ENCODE data around the gene MELTF.
A peak's percentile ranks its signal among the peaks of the same experiment; 100 is the strongest.

MELTF gene

GRCh38 chr3:196991581-196992460 is 37.8 kb downstream of the MELTF start:
- no peak for DNase-seq

DNA sequence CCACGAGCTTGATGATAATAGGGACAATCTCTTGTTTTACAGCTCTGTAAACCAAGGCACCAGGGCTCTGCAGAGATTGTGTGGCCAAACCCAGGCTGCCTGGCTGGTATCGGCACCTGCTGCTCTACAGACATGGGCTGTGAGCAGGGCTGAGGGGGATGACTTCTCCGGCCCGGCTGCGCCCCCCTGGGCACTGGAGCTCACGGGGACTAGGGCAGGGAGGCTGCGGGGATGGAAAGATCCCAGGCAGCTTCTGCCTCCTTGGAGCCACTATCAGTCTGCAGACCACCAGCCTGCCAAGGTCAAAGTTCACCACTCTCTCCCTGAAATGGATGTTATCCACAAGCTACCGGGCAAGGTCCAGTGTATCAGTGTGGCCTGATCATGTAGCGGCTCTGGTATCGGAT is 39.0 kb downstream of the MELTF start:
- no peak for DNase-seq

- peak; percentile 55 for DNase-seq
These were observed 39.8 kb downstream of the MELTF start for GRCh38 chr3:196989721-196990262.

DNA sequence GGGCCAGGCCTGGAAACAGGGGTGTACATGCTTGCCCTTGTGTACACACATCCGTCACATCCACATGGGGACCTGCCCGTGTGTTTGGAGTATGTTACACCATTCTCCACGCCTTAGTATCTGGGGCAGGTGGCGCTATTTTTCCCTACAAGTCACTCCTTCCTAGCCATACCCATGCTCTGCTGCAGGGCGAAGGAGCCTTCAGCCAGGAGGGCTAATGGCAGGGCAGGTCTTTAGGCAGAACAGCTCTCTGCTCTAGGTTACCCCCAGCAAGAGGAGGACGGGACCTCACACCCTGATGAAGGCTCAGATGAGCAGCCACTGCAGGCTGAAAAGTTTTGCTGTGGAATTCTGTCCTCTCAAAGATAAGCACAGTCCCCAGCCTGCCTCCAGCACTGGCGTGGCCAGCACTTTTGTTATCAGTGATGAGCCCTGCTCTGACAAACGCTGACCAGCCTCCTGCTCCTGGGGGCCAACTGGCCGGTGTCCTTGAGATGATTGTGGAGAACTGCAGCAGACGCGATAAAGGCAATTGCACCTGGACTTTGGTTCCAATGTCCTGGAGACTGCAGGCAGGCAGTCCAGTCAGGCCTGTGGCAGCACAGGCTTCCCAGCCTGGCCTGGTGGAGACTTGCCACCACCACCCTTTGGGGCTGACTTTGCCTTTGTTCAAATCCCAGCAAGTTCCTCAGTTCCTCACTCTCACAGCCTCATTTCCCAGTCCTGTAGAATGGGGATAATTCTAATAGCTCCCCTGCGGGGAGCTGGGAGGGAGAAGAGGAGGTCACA is 41.2 kb downstream of the MELTF start:
- peak; percentile 28 for DNase-seq

- DNase-seq: no peak
These were observed 42.6 kb downstream of the MELTF start for GRCh38 chr3:196987022-196987421.

DNA sequence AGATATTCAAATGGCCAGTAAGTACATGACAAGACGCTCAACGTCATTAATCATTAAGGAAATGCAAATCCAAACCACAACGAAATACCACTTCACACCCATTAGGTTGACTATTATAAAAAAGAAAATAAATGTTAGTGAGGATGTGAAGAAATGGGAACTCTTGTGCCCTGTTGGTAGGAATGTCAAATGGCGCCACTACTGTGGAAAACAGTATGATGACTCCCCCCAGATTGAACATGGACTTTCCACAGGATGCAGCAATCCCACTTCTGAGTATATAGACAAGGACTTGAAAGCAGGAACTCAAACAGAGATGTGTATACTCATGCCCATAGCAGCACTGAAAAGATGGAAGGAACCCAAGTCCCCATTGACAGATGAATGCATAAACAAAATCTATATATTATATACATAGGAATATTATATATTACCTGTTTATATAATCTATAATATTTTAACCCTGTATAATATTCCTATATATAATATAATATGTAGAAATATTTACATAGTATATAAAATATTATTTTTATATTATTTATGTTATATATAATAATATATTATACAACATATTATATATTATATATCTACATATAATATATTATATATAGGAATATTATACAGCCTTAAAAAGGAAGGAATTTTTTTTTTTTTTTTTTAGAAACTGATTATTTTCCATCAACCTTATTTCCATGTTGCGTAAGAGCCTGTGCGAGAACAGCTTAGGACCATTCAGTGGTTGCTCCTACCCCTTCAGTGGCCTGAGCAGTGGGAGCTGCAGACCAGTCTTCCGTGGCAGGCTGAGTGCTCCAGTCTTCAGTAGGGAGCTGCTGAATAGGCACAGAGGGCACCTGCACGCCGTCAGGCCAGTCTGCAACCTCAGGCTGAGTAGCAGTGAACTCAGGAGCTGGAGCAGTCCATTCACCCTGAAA is 43.4 kb downstream of the MELTF start:
- no peak for DNase-seq

DNA sequence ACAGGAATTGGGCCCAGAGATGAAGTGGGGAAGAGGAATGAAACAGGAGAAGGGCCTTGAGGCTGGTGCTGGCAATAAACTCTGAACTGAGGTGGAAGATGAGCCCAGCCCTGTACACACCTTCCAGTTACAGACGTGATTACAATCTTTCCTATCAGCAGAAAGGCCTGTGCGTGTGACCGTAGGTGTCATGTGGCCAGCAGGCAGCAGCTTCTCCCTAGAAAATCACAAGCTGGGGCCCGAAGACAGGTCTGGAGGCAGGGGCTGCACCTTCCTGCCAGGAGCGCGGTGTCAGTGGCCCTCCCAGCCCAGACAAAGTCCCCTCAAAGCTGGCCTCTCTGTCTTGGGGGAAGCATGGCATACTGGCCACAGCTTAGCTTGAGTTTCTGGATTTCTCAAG is 44.3 kb downstream of the MELTF start:
- no peak for DNase-seq

DNA sequence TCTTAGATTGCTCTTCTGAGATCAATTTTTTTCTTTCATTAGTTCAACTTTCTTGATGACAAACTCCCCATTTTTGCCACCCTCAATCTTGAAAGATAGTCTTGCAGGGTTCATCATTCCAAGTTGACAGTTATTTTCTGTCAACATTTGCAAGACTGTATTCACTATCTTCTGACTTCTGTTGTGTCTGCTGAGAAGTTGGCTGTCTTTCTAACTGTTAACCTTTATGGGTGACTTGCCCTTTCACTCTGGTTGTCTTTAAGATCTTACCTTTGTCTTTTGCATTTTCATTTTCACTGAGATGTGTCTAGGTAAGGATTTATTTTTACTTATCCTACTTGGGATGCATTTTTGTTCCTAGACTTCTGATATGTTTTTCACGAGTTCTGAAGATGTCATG is 46.4 kb downstream of the MELTF start:
- DNase-seq: no peak

DNA sequence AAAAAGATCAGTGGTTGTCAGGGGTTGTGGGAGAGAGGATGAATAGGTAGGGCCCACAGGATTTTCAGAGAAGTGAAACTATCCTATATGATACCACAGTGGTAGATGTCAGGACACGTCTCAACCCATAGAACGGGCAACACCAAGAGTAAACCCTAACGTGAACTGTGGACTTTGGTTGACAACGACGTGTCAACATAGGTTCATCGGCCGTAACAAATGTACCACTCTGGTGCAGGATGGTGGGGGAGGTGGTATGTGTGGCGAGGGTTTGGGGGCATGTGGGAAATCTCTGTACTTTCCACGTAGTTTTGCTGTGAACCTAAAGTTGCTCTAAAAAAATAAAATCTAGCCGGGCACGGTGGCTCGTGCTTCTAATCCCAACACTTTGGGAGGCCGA is 48.0 kb downstream of the MELTF start:
- DNase-seq: no peak

- DNase-seq: no peak
These were observed 50.1 kb downstream of the MELTF start for GRCh38 chr3:196979545-196979944.

DNA sequence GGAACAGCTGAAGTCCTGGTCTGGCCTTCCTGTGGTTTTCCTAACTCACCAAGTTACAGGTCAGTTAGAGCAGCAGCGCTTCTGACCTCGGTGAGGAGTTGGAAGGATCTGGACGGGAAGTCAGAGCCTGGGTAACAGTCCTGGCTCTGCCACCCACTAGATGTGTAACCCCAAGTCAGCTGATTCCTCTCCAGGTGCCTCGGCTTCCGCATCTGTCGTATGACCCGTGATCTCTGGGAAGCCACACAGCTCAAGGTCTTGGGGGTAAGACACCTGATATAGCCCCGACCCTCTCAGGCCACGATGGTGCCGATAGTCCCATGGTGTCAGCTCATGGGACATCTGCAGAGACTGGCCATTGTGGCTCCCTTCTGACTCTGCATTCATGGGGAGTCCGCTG is 52.7 kb downstream of the MELTF start:
- no peak for DNase-seq

GRCh38 chr3:196975349-196975748 is 54.3 kb downstream of the MELTF start:
- no peak for DNase-seq

- no peak for DNase-seq
These were observed 55.0 kb downstream of the MELTF start for GRCh38 chr3:196974661-196975060.

DNA sequence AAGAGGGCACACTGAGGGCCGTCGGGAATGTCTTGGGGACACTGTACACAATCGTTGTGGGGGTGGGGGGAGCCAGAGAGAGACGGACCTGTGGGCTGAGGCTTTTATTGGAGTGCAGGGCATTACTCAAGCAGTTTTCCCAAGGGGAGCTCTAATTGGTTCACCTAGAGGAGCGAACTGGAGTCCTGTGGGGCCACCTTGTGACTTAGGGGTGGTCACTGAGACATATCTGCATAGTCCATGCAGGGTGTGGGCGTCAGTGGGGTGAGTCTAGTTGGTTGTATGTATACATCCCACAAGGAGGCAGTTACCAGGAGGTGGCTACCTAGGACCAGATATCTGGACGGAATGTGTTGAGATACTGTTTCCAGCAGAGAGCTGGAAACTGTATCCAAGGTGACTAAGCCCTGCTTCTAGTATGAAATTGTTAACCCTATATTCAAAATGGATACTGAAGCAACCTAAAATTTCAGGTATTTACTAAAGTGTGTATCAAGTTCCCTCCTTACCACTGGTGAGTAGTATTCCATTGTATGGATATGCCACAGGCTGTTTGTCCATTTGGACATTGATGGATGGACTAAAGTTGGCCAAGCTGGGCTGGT is 58.4 kb downstream of the MELTF start:
- DNase-seq: peak; percentile 15

GRCh38 chr3:196970547-196971093 is 59.0 kb downstream of the MELTF start:
- no peak for DNase-seq

DNA sequence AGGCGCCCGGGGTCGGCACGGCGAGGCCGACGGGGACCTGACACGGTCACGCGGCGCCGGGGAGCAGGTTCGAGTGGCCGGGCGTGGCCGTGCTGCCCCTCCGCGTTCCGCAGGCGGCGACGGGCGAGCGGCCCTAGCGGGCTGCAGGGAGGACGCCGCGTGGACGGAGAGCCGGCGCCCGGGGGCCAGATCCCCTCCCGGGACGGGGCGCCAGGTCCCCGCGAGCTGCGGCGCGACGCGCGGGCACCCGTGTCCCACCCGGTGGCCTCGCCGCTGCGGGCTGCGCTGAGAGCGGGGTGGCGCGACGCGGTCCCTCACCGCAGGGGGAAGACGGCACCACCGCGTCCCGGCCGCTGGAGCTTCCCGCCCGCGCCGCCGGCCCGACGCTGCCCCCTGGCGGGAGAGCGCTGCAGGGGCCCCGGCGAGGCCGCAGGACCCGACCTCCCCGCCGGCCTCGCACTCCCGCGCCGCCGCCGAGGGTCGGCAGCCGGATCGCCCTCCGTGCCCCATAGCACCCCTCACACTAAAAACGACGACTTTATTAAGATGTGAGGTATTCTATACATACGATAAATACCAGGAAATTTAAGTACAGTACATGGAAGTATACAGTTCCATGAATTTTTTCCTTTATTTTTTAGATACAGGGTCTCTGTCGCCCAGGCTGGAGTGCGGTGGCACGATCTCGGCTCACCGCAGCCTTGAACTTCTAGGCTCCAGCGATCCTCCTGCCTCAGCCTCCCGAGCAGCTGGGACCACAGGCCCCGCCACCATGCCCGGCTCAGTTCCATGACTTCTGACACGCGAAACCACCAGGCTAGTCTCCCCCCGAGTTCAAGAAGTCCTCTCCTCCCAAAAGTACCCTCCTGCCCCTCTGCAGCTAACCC is 59.7 kb downstream of the MELTF start:
- peak; percentile 69 for DNase-seq

- peak; percentile 74 for DNase-seq
These were observed 60.4 kb downstream of the MELTF start for GRCh38 chr3:196969134-196969659.

DNA sequence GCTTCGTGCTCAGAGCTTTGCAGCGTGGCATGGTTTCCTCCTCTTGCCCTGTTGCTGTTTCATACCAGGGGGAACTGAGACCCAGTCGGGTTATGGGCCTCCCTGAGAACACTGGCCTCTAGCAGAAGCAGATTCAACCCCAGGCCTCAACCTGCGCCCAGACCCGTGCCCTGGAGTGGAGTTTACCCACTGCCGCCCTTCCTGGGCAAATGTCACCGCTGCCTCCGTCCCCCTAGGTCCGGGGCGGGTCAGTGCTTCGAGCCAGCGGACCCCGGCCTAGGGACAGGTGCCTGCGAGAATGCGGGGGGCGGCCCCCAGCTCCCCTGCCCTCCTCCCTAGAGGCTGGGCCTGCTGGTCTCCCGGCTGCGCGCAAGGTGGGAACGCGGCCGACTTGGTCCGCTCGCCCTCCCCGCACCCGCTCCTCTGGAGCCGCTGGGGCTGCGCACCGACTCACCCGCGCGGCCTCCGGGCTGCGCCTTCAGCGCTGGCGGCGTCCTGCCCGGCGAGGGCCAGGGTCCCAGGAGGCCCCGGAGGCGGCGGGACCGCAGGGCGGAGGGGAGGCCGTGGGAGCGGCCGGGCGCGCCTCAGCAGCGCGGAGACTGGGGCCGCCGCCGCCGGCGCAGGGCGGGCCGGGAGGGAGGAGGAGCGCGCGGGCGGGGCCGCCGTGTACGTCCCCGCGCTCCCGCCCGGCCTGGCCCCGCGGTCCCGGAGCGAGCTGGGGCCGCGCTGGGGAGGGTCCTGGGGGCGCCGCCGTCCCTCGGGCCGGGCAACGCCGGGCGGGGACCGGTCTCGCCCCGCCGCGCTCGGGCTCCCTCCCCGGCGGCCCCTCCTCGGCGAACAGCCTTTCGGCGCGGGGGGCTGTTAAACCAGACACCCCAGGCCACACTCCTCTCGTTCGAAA is 61.1 kb downstream of the MELTF start, which contains the start of gene PIGZ:
Gene PIGZ (minus strand): TSS at position 601 of the 901 bp plus-strand sequence. CDS start 16,802 bp downstream, outside the sequence.
- DNase-seq: peak; percentile 74

Measured in NCI-H146 (cell line).